ENCODE measurements around the gene MAP3K20. TPM values are rescaled to one million over a fixed set of nuclear protein-coding genes. Genes with fewer than 3 reads are reported as not detected.

Gene MAP3K20
- total RNA-seq, 6 donors from 2014 or later: 16.3 to 41.7 (median 34.7) TPM

DNA sequence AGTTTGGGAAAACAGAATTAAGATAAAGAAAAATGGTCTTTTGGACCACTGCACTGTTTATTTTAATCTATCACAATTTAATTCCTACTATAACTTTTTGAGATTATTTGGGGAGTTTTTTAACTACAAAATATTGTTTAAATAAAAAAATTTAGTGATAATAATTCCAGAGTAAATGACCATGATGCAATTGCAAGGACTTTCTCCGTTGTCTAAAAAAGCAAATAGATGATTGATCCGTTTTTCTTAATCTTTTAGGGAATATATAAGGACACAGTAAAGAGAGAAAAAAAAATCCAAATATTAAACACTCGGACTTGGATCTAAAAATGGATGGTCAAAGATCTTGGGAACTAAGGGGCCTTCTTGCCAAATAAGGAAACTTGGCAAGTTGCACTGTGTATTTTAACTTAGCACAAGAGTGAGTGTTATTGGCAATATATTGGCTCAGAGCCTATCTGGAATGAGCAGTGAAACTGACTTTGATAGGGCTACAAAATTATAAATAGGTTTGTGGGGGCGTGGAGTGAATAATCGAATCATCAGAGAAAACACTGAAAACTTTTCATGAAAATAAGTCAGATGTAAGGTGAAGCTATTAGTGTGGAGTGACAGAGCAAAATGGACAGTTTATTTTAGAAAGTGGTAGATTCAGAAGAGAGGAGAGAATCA, 2.0 kb downstream of the MAP3K20 start:
- WGBS, 2 donors: 48 to 50% methylated on average over 5 of the region's 5 CpGs
- H3K27ac ChIP-seq: peak overlapping the region in 3 of 4 donors; percentile 88 to 97 (median 93)

DNA sequence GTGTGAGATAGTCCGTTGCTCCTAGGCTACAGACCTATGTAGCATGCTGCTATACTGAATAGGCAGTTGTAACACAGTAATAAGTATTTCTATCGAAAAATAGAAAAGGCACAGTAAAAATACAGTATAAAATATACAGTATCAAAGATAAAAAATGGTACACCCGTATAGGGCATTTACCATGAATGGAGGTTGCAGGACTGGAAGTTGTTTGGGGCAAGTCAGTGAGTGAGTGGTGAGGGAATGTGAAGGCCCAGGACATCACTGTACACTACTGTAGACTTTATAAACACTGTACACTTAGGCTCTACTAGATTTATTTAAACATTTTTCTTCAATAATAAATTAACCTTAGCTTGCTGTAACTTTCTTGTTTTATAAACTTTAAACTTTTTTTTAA, 3.5 kb downstream of the MAP3K20 start:
- TF ChIP-seq EP300 (IDR thresholded peaks at IDR 0.05): no peak
- no peak for TF ChIP-seq POLR2AphosphoS5 (IDR thresholded peaks at IDR 0.05)
- H3K4me1 ChIP-seq: peaks cover 9 to 44% (median 15%) of the 10 kb centered on the region in 4 donors
- 83 to 86% methylated on average over 3 of the region's 3 CpGs for WGBS, 2 donors

More for the DNA sequence above, 2.0 kb downstream of the MAP3K20 start:
- DNase-seq (no peak), ATAC-seq (ENCODE audit: low FRiP score in 2 of 2) (no peak)
- Histone ChIP-seq H3K9me3 (no peaks in the 10 kb centered on the region), H3K36me3 (no peaks in the 10 kb centered on the region), H3K4me1 (peaks cover 9 to 44% (median 15%) of the 10 kb centered on the region in 4 donors), H3K27me3 (no peaks in the 10 kb centered on the region), H3K4me3 (peak overlapping the region in 2 of 4 donors; percentile 81 to 82)
- TF ChIP-seq POLR2A (IDR thresholded peaks at IDR 0.05) (no peak), POLR2AphosphoS5 (IDR thresholded peaks at IDR 0.05) (no peak), CTCF (IDR thresholded peaks at IDR 0.05) (no peak), EP300 (IDR thresholded peaks at IDR 0.05) (no peak)

DNA sequence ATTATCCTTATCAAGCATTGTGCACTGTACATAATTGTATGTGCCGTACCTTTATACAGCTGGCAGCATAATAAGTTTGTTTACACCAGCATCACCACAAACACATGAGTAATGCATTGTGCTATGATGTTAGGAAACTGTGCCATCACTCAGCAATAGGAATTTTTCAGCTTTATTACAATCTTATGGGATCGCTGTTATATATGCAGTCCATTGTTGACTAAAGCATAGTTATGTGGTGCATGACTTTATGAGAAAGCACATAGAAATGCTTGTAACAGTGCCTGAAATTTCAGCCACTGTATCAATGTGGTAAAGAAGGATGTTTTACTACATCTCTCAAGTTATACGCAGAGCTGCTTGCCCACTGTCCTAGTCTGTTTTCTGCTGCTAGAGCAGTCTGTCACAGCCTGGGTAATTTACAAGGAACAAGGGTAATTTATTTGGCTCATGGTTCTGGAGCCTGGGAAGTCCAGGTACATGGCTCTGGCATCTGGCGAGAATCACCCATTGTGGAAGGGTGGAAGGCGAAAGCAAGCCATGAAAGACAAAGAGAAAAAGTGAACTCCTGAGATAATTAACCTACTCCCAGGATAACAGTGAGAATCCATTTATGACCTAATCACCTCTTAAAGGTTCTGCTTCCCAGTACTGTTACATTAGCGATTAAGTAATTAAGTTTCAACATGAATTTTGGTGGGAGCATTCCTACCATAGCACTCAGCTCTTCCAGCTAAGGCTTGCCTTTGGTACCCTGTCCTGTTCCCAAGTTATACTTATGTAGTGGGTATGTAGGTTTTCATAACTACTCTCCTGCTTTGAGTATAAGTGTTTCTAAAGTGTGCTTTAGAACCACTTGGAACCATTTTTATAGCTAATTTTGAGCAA, 4.6 kb downstream of the MAP3K20 start:
- H3K36me3 ChIP-seq: no peaks in the 10 kb centered on the region
- WGBS, 2 donors: 95% methylated on average over 6 of the region's 6 CpGs
- no peak for ATAC-seq (ENCODE audit: low FRiP score in 2 of 2)
- H3K4me3 ChIP-seq: no peak overlapping the region
- no peak for DNase-seq
- no peaks in the 10 kb centered on the region for H3K27me3 ChIP-seq
- TF ChIP-seq POLR2A (IDR thresholded peaks at IDR 0.05): no peak
- no peak for TF ChIP-seq EP300 (IDR thresholded peaks at IDR 0.05)
- TF ChIP-seq POLR2AphosphoS5 (IDR thresholded peaks at IDR 0.05): no peak
- TF ChIP-seq CTCF (IDR thresholded peaks at IDR 0.05): no peak
- H3K9me3 ChIP-seq: no peaks in the 10 kb centered on the region
- H3K27ac ChIP-seq: no peak overlapping the region
- peaks cover 6 to 39% (median 12%) of the 10 kb centered on the region in 4 donors for H3K4me1 ChIP-seq

More for the DNA sequence above, 3.5 kb downstream of the MAP3K20 start:
- no peaks in the 10 kb centered on the region for H3K9me3 ChIP-seq
- H3K27ac ChIP-seq: no peak overlapping the region
- DNase-seq (no peak), ATAC-seq (ENCODE audit: low FRiP score in 2 of 2) (no peak)
- no peaks in the 10 kb centered on the region for H3K36me3 ChIP-seq
- H3K27me3 ChIP-seq: no peaks in the 10 kb centered on the region
- H3K4me3 ChIP-seq: no peak overlapping the region

DNA sequence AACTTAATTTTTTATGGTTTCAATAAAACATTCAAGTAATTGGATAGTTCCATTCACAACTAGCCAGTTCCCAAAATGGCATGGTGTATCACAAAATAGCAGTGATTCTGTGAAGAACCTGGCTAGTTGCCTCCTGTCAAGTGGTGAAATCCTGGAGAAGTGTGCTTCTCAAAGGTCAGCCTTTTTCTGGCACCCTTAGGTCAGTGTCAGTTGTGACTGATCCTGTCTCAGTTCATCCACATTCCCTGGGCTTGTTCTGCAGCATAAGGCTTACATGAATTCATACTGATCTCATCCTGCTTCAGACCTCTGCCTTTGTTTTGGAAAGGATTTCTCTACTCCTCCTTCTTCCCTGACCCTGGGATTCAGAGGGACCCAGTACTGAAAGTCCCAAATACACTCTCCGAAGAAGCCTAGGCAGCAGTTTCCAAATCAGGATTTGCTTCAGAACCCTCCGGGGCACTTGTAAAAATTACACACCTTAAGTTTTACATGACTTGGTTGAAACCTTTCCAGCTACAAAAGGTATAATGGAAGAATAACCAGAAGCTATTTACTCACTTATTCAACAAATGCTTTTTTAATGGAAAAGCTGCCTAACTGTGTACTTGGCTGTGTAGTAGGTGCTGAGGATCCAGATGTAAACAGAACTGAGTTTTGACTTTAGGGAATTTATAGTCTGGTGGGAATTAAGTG, 11.0 kb downstream of the MAP3K20 start:
- H3K36me3 ChIP-seq: no peaks in the 10 kb centered on the region
- DNase-seq: no peak
- peak in 1 of 2 donors; percentile 66 for ATAC-seq (ENCODE audit: low FRiP score in 2 of 2)
- H3K4me1 ChIP-seq: peaks cover 0 to 15% (median 8%) of the 10 kb centered on the region in 4 donors
- H3K4me3 ChIP-seq: no peak overlapping the region
- peak overlapping the region in 3 of 4 donors; percentile 16 to 59 (median 46) for H3K27ac ChIP-seq
- 60 to 64% methylated on average over 2 of the region's 2 CpGs for WGBS, 2 donors
- no peaks in the 10 kb centered on the region for H3K9me3 ChIP-seq
- TF ChIP-seq POLR2A (IDR thresholded peaks at IDR 0.05): no peak
- TF ChIP-seq POLR2AphosphoS5 (IDR thresholded peaks at IDR 0.05): peak in 1 of 2 donors; percentile 55
- H3K27me3 ChIP-seq: no peaks in the 10 kb centered on the region

- TF ChIP-seq POLR2AphosphoS5 (IDR thresholded peaks at IDR 0.05): no peak
- TF ChIP-seq CTCF (IDR thresholded peaks at IDR 0.05): no peak
- no peak for TF ChIP-seq POLR2A (IDR thresholded peaks at IDR 0.05)
- no peak for TF ChIP-seq EP300 (IDR thresholded peaks at IDR 0.05)
- Histone ChIP-seq H3K27me3 (no peaks in the 10 kb centered on the region), H3K36me3 (no peaks in the 10 kb centered on the region), H3K4me1 (peaks cover 0 to 15% (median 8%) of the 10 kb centered on the region in 4 donors), H3K4me3 (no peak overlapping the region), H3K27ac (peak overlapping the region in 3 of 4 donors; percentile 16 to 59 (median 46)), H3K9me3 (no peaks in the 10 kb centered on the region)
- DNase-seq (no peak), ATAC-seq (ENCODE audit: low FRiP score in 2 of 2) (peak in 1 of 2 donors; percentile 21)
- WGBS, 2 donors: 17 to 30% methylated on average over 1 of the region's 1 CpG
Measured at GRCh38 chr2:173087214-173087581, 11.6 kb downstream of the MAP3K20 start.
